ENCODE results near the gene CLN5.
"Not testable (repeated sequence)": the region's sequence is repeated elsewhere in the genome, so short reads cannot be mapped to it uniquely, and the experiment has no call there.

Gene CLN5

DNA sequence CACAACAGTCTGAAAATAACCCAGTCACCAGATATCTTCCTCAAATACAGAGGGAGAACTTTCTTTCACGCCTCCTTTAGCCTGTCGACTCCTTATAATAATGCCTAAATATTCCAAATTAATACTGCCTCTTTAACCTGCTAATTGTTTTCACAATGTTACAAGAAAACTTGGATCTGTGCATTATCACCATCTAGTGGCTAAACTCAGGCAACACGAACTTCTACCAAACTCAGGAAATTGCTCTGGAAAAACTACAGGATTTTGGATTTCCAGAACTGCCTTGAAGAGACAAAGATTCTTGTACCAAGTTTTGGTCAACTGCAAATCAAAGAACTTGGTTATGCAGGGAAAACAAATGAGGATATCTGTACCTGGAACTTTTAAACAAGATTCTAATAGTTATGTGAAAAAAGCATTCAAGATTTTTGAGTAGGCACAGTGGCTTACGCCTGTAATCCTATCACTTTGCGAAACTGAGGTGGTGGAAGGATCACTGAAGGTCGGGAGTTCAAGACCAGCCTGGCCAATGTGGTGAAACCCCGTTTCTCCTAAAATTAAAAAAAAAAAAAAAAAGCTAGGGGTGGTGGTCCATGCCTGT lies 10.8 kb downstream of the CLN5 start:
- Histone ChIP-seq H3K4me2 (ENCODE audit: low read depth, low read length, poor library complexity, severe bottlenecking) (no peak overlapping the region), H3K9me3 (ENCODE audit: insufficient read depth, low read length) (no peaks in the 10 kb centered on the region), H3K4me3 (ENCODE audit: insufficient read depth, low read length, poor library complexity, severe bottlenecking) (no peak overlapping the region), H3K9me2 (replicated peaks; ENCODE audit: insufficient read depth, low read length) (no peaks in the 10 kb centered on the region), H3K27me3 (ENCODE audit: low read length) (no peaks in the 10 kb centered on the region), H2AFZ (ENCODE audit: low read depth, low read length, severe bottlenecking) (no peak overlapping the region), H4K20me1 (ENCODE audit: low read depth, low read length) (no peaks in the 10 kb centered on the region), H3K9ac (ENCODE audit: low read length) (no peak overlapping the region), H3F3A (ENCODE audit: insufficient read depth) (peaks cover 19% of the 10 kb centered on the region), H3K79me2 (ENCODE audit: insufficient read depth, low read length) (no peaks in the 10 kb centered on the region; the same call in 1 of the 2 replicates), H3K27ac (ENCODE audit: low read depth, low read length) (no peak overlapping the region), H3K36me3 (ENCODE audit: low read length) (peaks cover 31% of the 10 kb centered on the region)
- TF ChIP-seq, protein P1, sequence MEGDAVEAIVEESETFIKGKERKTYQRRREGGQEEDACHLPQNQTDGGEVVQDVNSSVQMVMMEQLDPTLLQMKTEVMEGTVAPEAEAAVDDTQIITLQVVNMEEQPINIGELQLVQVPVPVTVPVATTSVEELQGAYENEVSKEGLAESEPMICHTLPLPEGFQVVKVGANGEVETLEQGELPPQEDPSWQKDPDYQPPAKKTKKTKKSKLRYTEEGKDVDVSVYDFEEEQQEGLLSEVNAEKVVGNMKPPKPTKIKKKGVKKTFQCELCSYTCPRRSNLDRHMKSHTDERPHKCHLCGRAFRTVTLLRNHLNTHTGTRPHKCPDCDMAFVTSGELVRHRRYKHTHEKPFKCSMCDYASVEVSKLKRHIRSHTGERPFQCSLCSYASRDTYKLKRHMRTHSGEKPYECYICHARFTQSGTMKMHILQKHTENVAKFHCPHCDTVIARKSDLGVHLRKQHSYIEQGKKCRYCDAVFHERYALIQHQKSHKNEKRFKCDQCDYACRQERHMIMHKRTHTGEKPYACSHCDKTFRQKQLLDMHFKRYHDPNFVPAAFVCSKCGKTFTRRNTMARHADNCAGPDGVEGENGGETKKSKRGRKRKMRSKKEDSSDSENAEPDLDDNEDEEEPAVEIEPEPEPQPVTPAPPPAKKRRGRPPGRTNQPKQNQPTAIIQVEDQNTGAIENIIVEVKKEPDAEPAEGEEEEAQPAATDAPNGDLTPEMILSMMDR (IDR thresholded peaks at IDR 0.05; ENCODE audit: insufficient read depth, low read length, poor library complexity, severe bottlenecking), result peak; percentile 39
- TF ChIP-seq EZH2phosphoT487 (conservative IDR thresholded peaks at IDR 0.05; ENCODE audit: low read length), result no peak

DNA sequence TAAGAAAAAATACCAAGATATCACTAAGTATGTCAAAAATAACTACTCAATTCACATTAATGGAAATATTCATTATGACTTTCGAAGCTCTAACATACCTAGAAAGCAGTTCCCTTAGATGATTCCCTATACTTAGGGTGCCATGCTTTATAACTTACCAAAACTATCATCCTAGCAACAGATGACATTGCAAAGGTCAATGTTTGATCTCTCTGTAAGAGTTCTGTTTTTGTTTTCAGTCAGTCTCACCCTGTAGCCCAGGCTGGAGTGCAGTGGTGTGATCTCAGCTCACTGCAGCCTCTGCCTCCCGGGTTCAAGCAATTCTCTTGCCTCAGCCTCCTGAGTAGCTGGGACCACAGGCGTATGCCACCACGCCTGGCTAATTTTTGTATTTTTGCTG lies 16.5 kb downstream of the CLN5 start:
- H3K9ac ChIP-seq (ENCODE audit: low read length); H3K79me2 ChIP-seq (ENCODE audit: insufficient read depth, low read length); H2AFZ ChIP-seq (ENCODE audit: low read depth, low read length, severe bottlenecking); H3K4me3 ChIP-seq (ENCODE audit: insufficient read depth, low read length, poor library complexity, severe bottlenecking); H3K27me3 ChIP-seq (ENCODE audit: low read length); H3K4me2 ChIP-seq (ENCODE audit: low read depth, low read length, poor library complexity, severe bottlenecking); H3K27ac ChIP-seq (ENCODE audit: low read depth, low read length); H3K9me3 ChIP-seq (ENCODE audit: insufficient read depth, low read length); H4K20me1 ChIP-seq (ENCODE audit: low read depth, low read length); H3K9me2 ChIP-seq (replicated peaks; ENCODE audit: insufficient read depth, low read length): not testable (repeated sequence)
- Histone ChIP-seq H3F3A (ENCODE audit: insufficient read depth) (peaks cover 10% of the 10 kb centered on the region), H3K36me3 (ENCODE audit: low read length) (peaks cover 44% of the 10 kb centered on the region)

DNA sequence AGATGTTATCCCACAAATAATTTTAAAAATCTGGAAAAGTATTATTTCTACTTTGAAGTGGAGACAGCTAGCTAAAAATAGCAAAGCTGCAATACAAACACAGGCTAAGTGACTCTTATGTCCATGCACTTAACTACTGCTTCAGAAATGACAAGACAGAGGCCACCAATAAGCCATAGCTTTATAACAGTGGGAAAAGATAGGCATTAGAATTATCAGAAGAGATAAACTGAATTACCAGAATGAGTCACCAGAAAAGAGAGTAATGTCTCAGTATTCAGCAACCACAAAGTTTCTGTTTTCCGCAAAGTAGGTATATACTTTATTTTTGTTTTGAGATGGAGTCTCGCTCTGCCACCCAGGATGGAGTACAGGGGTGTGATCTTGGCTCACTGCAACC lies 17.1 kb downstream of the CLN5 start:
- H3K27ac ChIP-seq (ENCODE audit: low read depth, low read length), result no peak overlapping the region
- H3K4me2 ChIP-seq (ENCODE audit: low read depth, low read length, poor library complexity, severe bottlenecking), result no peak overlapping the region
- H3K27me3 ChIP-seq (ENCODE audit: low read length), result no peaks in the 10 kb centered on the region
- H3K79me2 ChIP-seq (ENCODE audit: insufficient read depth, low read length), result peaks cover 6% of the 10 kb centered on the region
- H3K9me3 ChIP-seq (ENCODE audit: insufficient read depth, low read length), result no peaks in the 10 kb centered on the region
- no peaks in the 10 kb centered on the region for H3K9me2 ChIP-seq (replicated peaks; ENCODE audit: insufficient read depth, low read length)
- no peak overlapping the region for H3K9ac ChIP-seq (ENCODE audit: low read length)
- H3K36me3 ChIP-seq (ENCODE audit: low read length), result peaks cover 50% of the 10 kb centered on the region
- H3K4me3 ChIP-seq (ENCODE audit: insufficient read depth, low read length, poor library complexity, severe bottlenecking), result no peak overlapping the region
- TF ChIP-seq, protein P1 (IDR thresholded peaks at IDR 0.05; ENCODE audit: insufficient read depth, low read length, poor library complexity, severe bottlenecking), result no peak
- TF ChIP-seq EZH2phosphoT487 (conservative IDR thresholded peaks at IDR 0.05; ENCODE audit: low read length), result no peak
- no peak overlapping the region for H2AFZ ChIP-seq (ENCODE audit: low read depth, low read length, severe bottlenecking)
- peaks cover 10% of the 10 kb centered on the region for H3F3A ChIP-seq (ENCODE audit: insufficient read depth)
- H4K20me1 ChIP-seq (ENCODE audit: low read depth, low read length), result no peaks in the 10 kb centered on the region

DNA sequence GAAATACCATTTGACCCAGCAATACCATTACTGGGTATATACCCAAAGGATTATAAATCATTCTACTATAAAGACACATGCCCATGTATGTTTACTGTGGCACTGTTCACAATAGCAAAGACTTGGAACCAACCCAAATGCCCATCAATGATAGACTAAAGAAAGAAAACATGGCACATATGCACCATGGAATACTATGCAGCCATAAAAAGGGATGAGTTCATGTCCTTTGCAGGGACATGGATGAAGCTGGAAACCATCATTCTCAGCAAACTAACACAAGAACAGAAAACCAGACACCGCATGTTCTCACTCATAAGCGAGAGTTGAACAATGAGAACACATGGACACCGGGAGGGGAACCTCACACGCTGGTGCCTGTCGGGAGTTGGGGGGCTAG lies 17.8 kb downstream of the CLN5 start:
- Histone ChIP-seq H3K36me3 (ENCODE audit: low read length) (peaks cover 58% of the 10 kb centered on the region), H3F3A (ENCODE audit: insufficient read depth) (peaks cover 10% of the 10 kb centered on the region), H3K79me2 (ENCODE audit: insufficient read depth, low read length) (peaks cover 13% of the 10 kb centered on the region)
- not testable (repeated sequence) for H3K9ac ChIP-seq (ENCODE audit: low read length); H3K9me2 ChIP-seq (replicated peaks; ENCODE audit: insufficient read depth, low read length); H3K27ac ChIP-seq (ENCODE audit: low read depth, low read length); H3K27me3 ChIP-seq (ENCODE audit: low read length); H3K4me3 ChIP-seq (ENCODE audit: insufficient read depth, low read length, poor library complexity, severe bottlenecking); H3K9me3 ChIP-seq (ENCODE audit: insufficient read depth, low read length); H4K20me1 ChIP-seq (ENCODE audit: low read depth, low read length); H2AFZ ChIP-seq (ENCODE audit: low read depth, low read length, severe bottlenecking); H3K4me2 ChIP-seq (ENCODE audit: low read depth, low read length, poor library complexity, severe bottlenecking)

Data from SU-DHL-6 (cell line).